PFSK-1 (cell line): Measurements from ENCODE around the gene ATP5F1D.

ENCODE experiments used
- FOXP2 ChIP-seq: optimal IDR thresholded peaks from 2 replicates; pipeline ENCODE3; 2011; ENCODE audit warnings: borderline replicate concordance, control low read depth, inconsistent platforms; ENCODE audit not compliant: insufficient read depth; ENCODE audit errors: extremely low read length, extremely low read depth
- POLR2AphosphoS5 ChIP-seq: IDR thresholded peaks from 2 replicates; pipeline ENCODE4 v1.6.1; 2012; ENCODE audit warnings: low read depth, mild to moderate bottlenecking, control low read depth, low read length, moderate library complexity
- REST ChIP-seq, 2 experiments: IDR thresholded peaks; 2 replicates each; pipeline versions ENCODE4 v1.6.1 to v1.8.0; 2011 to 2012; ENCODE audit warnings: low read depth in 2 of 2, low read length in 2 of 2, control low read depth in 1 of 2, inconsistent platforms in 1 of 2, mild to moderate bottlenecking in 1 of 2, moderate library complexity in 1 of 2; ENCODE audit not compliant: insufficient read depth in 1 of 2
- SIN3A ChIP-seq: IDR thresholded peaks from 2 replicates; pipeline ENCODE4 v1.6.1; 2012; ENCODE audit warnings: mild to moderate bottlenecking, low read length, moderate library complexity, borderline replicate concordance; ENCODE audit not compliant: insufficient read depth
- TAF1 ChIP-seq: IDR thresholded peaks from 2 replicates; pipeline ENCODE4 v1.6.1; 2012; ENCODE audit warnings: low read length, control low read depth, borderline replicate concordance; ENCODE audit not compliant: insufficient read depth

ATP5F1D gene

DNA sequence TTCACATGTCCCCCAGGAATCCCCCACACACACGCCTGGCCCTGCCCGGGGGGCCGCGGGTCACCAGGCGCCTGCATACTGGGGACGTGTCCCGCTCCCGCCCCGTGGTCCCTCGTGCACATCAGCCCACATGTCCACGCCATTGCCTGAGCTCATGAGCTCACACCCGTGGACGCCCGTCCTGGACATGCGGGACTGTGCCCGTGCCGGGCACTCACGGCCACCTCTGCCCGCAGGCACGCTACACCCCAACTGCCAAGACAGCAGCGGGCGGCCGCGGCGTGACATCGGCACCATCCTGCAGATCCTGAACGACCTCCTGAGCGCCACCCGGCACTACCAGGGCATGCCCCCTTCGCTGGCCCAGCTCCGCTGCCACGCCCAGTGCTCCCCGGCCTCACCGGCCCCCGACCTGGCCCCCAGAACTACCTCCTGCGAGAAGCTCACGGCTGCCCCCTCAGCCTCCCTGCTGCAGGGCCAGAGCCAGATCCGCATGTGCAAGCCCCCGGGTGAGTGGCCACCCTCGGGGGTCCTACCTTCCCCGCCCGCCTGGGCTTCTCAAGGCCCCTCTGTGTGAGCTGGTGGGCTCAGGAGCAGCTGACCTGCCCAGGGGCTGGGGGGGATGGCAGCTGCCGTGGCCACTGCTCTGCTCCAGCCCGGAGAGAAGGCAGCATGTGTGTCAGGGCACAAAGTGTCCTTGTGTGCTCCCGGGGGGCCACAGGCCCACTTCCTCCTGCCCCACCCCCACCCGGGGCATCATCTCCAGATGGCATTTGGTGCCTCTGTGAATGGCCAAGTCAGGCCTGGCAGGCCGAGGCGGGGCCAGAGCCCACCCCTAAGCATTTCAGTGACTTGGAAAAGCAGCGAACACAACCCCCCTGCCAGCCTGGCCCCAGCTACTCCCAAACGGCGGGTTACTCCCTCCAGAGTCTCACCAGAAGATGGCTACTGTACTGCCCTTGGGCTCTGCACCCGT, 13.9 kb downstream of the ATP5F1D start:
- no peak for TF ChIP-seq POLR2AphosphoS5
- no peak for TF ChIP-seq SIN3A
- no peak for TF ChIP-seq TAF1
- no peak for TF ChIP-seq REST (IDR thresholded peaks at IDR 0.05; ENCODE audit: insufficient read depth in 1 of 2, low read depth in 2 of 2, low read length in 2 of 2)
- no peak for TF ChIP-seq FOXP2

DNA sequence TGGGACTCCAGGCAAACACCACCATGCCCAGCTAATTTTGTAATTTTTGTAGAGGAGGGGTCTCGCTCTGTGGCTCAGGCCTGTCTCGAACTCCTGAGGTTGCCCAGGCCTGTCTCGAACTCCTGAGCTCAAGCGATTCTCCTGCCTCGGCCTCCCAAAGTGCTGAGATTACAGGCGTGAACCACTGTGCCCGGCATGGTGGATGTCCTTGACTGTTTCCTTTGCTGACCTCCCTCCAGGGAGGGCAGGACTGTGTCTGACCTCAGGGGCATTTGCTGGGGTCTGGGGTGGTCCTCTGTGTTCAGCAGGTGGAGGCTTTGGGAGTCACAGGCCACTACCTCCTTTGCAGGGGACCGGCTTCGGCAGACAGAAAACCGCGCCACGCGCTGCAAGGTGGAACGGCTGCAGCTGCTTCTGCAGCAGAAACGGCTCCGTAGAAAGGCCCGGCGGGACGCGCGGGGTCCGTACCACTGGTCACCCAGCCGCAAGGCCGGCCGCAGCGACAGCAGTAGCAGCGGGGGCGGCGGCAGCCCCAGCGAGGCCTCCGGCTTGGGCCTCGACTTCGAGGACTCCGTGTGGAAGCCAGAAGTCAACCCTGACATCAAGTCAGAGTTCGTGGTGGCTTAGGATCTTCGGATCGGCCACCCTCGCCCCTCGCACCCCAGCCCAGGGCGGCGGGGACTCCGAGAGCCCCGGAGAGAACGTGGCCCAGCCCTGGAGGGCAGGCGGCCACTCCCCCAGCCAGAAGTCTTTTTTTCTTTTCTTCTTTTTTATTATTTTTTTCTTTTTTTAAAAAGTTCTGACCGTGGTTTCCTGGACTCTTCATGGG, 15.3 kb downstream of the ATP5F1D start:
- TF ChIP-seq REST (IDR thresholded peaks at IDR 0.05; ENCODE audit: insufficient read depth in 1 of 2, low read depth in 2 of 2, low read length in 2 of 2) (no peak), POLR2AphosphoS5 (peak; percentile 55)

- no peak for TF ChIP-seq SIN3A
- TF ChIP-seq TAF1: no peak
- no peak for TF ChIP-seq REST (IDR thresholded peaks at IDR 0.05; ENCODE audit: insufficient read depth in 1 of 2, low read depth in 2 of 2, low read length in 2 of 2)
- TF ChIP-seq POLR2AphosphoS5: no peak; the same call in 1 of the 2 replicates
- TF ChIP-seq FOXP2: no peak
Observed at GRCh38 chr19:1257475-1258162, 16.1 kb downstream of the ATP5F1D start.

GRCh38 chr19:1258163-1258492, 16.6 kb downstream of the ATP5F1D start:
- no peak for TF ChIP-seq POLR2AphosphoS5
- TF ChIP-seq SIN3A: no peak
- no peak for TF ChIP-seq FOXP2
- no peak for TF ChIP-seq REST (IDR thresholded peaks at IDR 0.05; ENCODE audit: insufficient read depth in 1 of 2, low read depth in 2 of 2, low read length in 2 of 2)
- no peak for TF ChIP-seq TAF1
